ENCODE results near the gene RASGRF2. TPM values are rescaled to one million over a fixed set of nuclear protein-coding genes. Genes with fewer than 3 reads are reported as not detected.

The RASGRF2 gene
- total RNA-seq, 4 donors from 2014 or later: 1.0 to 5.3 (median 1.8) TPM

DNA sequence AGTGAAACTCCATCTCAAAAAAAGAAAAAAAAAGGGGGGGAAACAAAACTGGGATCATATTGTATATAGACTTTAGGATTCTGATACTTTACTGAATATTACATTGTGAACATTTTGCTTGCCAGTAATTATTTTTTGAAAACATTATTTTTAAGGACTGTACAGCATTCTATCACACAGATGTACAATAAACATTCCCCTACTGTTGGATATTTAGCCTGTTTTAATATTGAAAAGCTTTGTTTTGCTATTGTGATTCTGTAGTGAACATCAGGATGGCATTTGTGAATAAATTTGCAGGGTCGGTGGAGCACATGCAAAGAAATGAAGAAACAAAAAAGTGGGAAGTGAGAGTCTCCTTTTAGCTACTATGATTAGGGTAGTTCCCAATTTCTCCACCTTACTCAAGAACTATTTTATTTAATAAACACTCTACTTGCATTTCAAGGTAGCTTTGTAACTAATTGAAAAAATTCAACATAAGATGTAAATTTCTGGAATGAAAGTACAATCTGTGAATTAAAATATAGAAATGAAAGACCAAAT is 18.7 kb downstream of the RASGRF2 start:
- no peak overlapping the region for H3K4me3 ChIP-seq (ENCODE audit: low read depth, poor library complexity, severe bottlenecking)
- 70% methylated on average over 1 of the region's 1 CpG for WGBS, 2 donors
- TF ChIP-seq, protein P1, sequence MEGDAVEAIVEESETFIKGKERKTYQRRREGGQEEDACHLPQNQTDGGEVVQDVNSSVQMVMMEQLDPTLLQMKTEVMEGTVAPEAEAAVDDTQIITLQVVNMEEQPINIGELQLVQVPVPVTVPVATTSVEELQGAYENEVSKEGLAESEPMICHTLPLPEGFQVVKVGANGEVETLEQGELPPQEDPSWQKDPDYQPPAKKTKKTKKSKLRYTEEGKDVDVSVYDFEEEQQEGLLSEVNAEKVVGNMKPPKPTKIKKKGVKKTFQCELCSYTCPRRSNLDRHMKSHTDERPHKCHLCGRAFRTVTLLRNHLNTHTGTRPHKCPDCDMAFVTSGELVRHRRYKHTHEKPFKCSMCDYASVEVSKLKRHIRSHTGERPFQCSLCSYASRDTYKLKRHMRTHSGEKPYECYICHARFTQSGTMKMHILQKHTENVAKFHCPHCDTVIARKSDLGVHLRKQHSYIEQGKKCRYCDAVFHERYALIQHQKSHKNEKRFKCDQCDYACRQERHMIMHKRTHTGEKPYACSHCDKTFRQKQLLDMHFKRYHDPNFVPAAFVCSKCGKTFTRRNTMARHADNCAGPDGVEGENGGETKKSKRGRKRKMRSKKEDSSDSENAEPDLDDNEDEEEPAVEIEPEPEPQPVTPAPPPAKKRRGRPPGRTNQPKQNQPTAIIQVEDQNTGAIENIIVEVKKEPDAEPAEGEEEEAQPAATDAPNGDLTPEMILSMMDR (IDR thresholded peaks at IDR 0.05): no peak
- TF ChIP-seq POLR2A (IDR thresholded peaks at IDR 0.05): no peak
- DNase-seq (ENCODE audit: low spot score in 2 of 2): no peak
- intact Hi-C loops (cut with DNase I; ENCODE audit: low total_unique reads): no loop called here

DNA sequence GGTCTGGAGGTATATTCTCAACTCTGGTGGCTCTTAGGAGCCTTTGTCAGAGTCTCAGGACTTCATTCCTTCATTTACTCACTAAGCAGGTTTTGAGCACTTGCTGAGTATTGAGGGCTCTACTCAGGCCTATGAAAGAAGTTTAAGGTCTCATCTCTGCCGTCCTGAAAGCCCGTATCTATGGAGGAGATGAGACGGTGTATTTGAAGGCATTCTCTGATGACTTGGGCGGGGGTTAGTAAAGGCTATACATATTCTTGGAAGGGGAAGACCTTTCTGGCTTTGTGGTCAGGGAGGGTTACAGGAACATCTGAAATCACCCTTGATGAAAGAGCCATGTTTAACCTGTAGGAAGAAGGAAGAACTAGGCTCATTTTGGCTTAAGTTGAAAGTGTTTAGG is 21.9 kb downstream of the RASGRF2 start:
- H3K4me3 ChIP-seq (ENCODE audit: low read depth, poor library complexity, severe bottlenecking): no peak overlapping the region
- 73 to 81% methylated on average over 4 of the region's 4 CpGs for WGBS, 2 donors
- TF ChIP-seq, protein P1 (IDR thresholded peaks at IDR 0.05): no peak
- DNase-seq (ENCODE audit: low spot score in 2 of 2): no peak
- intact Hi-C loops (cut with DNase I; ENCODE audit: low total_unique reads): no loop called here

DNA sequence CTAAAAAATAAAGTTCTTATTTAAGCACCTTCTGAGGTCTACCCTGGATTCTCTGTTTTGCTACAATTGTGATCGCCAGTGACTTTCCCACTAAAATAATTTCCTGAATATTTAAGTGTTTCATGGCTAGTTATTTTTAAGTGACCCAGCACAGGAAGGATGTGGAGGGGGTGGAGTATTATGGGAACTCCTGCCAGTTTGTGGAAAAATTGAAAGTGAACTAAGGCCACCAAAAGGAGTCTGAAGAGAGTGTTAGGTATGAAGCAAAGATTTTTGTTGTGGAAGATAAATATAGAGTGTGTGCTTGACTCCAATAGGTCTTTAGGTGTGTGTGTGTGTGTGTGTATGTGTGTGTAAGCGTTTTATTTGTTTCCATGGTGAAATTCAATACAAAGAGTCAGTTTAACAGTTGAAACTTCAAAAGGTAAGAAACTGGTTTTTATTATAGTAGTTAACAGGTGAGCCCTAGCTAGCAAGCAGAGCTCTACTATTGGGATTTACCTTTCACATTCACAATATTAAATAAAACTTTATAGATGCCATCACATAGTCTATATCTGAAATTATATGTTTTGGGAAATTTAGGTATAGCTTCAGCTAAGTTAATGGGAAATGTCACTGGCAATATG is 25.6 kb downstream of the RASGRF2 start:
- 52 to 63% methylated on average over 2 of the region's 2 CpGs for WGBS, 2 donors
- no peak overlapping the region for H3K4me3 ChIP-seq (ENCODE audit: low read depth, poor library complexity, severe bottlenecking)
- TF ChIP-seq, protein P1 (IDR thresholded peaks at IDR 0.05): no peak
- TF ChIP-seq POLR2A (IDR thresholded peaks at IDR 0.05): no peak
- intact Hi-C loops (cut with DNase I; ENCODE audit: low total_unique reads): no loop called here
- no peak for DNase-seq (ENCODE audit: low spot score in 2 of 2)

DNA sequence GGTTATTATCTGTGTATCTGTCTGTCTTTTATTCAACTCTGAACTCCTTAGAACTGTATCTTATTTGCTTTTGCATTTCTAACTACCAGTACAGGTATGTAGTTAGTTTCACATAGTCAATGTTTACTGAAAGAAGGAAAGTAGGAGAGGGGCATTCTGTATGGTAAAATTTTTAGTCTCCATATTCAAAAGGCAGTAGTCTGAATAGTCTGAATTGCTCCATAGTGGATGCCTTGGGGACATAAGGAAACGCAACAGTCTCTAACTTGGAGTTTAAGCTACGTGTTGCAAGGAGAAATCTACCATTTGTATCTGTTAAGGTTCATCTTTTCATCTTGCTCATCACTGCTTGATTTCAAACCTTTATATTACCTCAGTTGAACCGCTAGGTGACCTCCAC is 26.2 kb downstream of the RASGRF2 start:
- 84 to 90% methylated on average over 3 of the region's 3 CpGs for WGBS, 2 donors
- H3K4me3 ChIP-seq (ENCODE audit: low read depth, poor library complexity, severe bottlenecking): no peak overlapping the region
- no peak for TF ChIP-seq POLR2A (IDR thresholded peaks at IDR 0.05)
- TF ChIP-seq, protein P1 (IDR thresholded peaks at IDR 0.05): no peak
- DNase-seq (ENCODE audit: low spot score in 2 of 2): no peak
- intact Hi-C loops (cut with DNase I; ENCODE audit: low total_unique reads): no loop called here

DNA sequence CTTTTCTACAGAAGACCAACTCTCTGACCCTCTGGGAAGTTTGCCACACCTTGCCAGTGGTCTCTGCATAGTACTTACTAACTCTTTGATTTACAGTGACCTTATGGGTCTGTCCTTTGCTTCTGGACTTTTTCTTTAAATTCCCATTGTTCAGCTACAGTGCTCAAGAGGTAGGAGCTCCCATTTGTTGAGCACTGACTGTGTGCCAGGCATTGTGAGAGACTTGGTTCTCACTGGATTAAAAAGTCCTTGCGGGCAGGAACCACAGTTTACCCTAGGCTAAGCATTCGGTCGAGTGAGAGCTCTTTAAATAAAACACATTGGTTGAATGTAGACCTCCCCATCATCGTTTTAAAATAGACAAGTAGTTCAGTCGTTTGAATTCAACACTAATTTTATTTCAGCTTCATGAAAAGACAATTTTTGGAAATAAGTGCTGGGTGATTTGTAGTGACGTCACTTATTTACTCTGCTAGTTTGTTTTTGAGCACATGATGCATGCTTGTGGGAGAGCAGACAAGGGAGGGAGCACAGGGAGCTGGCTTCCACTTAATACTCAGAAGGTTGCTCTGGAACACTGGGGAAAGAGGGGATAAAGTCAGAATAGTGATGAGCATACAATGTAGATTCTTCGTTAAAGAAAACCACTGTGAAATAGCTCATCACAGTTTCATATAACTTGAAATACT is 27.1 kb downstream of the RASGRF2 start:
- no peak overlapping the region for H3K4me3 ChIP-seq (ENCODE audit: low read depth, poor library complexity, severe bottlenecking)
- intact Hi-C loops (cut with DNase I; ENCODE audit: low total_unique reads): no loop called here
- no peak for DNase-seq (ENCODE audit: low spot score in 2 of 2)
- WGBS, 2 donors: 80 to 81% methylated on average over 7 of the region's 7 CpGs
- TF ChIP-seq POLR2A (IDR thresholded peaks at IDR 0.05): no peak
- TF ChIP-seq, protein P1 (IDR thresholded peaks at IDR 0.05): no peak
